Parathyroid adenoma (tissue), 2 donors: Measurements from ENCODE around the gene MVB12A.

ENCODE experiments used
- H2AFZ ChIP-seq: fragments of 300-600 bp; sonication (generic); one replicate; pipeline ENCODE4 v1.7.0; 2017; ENCODE audit warnings: antibody characterized with exemption, mild to moderate bottlenecking
- H3K27ac ChIP-seq: fragments of 300-600 bp; sonication (generic); one replicate; pipeline ENCODE4 v1.7.0; 2017
- H3K27me3 ChIP-seq: fragments of 300-600 bp; sonication (generic); one replicate; pipeline ENCODE4 v1.7.0; 2017; ENCODE audit warnings: low read length; ENCODE audit not compliant: control insufficient read depth, insufficient read depth
- H3K36me3 ChIP-seq: fragments of 300-600 bp; sonication (generic); one replicate; pipeline ENCODE4 v1.7.0; 2017; ENCODE audit warnings: low read length; ENCODE audit not compliant: control insufficient read depth, insufficient read depth
- H3K4me1 ChIP-seq: fragments of 300-600 bp; sonication (generic); one replicate; pipeline ENCODE4 v1.7.0; 2017; ENCODE audit warnings: control low read depth
- H3K4me2 ChIP-seq: fragments of 300-600 bp; sonication (generic); one replicate; pipeline ENCODE4 v1.7.0; 2017; ENCODE audit warnings: low read length
- H3K4me3 ChIP-seq: fragments of 300-600 bp; sonication (generic); one replicate; pipeline ENCODE4 v1.7.0; 2017; ENCODE audit warnings: low read depth, low read length
- H3K79me2 ChIP-seq: fragments of 300-600 bp; sonication (generic); one replicate; pipeline ENCODE4 v1.7.0; 2017; ENCODE audit warnings: control low read depth
- H3K9ac ChIP-seq: fragments of 300-600 bp; sonication (generic); one replicate; pipeline ENCODE4 v1.7.0; 2017; ENCODE audit warnings: mild to moderate bottlenecking
- H3K9me3 ChIP-seq: fragments of 300-600 bp; sonication (generic); one replicate; pipeline ENCODE4 v1.7.0; 2017; ENCODE audit warnings: low read length; ENCODE audit not compliant: control insufficient read depth
- TF ChIP-seq, protein P1 (sequence below): fragments of 300-600 bp; sonication (generic); IDR thresholded peaks from one replicate; pipeline ENCODE4 v1.7.0; 2017; ENCODE audit warnings: antibody characterized with exemption, mild to moderate bottlenecking
- donor health status: primary hyperparathyroidism.

The MVB12A gene

DNA sequence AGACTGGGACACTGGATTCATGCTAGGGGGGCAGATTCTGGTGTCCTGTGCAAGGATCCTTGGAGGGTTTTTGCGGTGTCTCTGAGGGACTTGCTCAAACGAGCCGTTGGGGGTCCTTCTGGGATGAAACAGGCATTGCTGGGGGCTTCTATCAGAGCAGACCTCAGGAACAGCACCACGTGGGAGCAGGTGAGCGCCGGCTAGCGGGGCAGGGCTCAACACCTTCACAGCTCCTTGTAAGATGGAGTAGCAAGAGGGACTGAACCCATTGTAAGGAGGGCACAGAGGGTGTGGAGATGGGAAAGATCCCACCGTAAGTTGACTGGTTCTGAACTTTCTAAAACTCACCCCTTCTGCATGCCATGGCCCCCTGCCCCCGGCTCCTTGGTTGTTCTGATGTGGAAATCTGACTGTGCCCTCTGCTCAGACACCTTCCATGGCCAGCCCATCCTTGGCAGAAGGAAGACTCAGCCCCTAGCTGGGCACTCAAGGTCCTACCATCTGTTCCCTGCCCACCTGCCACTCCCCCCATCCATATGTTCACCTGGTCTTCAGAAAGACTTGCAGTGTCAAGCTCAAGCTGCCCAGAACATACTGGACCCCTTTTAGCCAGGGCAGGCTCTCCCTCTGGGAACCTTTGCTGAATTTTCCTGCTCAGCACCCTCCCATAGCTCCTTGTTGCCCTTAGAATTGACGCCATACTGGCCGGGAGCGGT is 51.7 kb downstream of the MVB12A start:
- no peak overlapping the region for H3K9ac ChIP-seq
- no peaks in the 10 kb centered on the region for H3K36me3 ChIP-seq
- peak overlapping the region; percentile 89 for H3K4me2 ChIP-seq
- no peaks in the 10 kb centered on the region for H3K9me3 ChIP-seq
- TF ChIP-seq, protein P1, sequence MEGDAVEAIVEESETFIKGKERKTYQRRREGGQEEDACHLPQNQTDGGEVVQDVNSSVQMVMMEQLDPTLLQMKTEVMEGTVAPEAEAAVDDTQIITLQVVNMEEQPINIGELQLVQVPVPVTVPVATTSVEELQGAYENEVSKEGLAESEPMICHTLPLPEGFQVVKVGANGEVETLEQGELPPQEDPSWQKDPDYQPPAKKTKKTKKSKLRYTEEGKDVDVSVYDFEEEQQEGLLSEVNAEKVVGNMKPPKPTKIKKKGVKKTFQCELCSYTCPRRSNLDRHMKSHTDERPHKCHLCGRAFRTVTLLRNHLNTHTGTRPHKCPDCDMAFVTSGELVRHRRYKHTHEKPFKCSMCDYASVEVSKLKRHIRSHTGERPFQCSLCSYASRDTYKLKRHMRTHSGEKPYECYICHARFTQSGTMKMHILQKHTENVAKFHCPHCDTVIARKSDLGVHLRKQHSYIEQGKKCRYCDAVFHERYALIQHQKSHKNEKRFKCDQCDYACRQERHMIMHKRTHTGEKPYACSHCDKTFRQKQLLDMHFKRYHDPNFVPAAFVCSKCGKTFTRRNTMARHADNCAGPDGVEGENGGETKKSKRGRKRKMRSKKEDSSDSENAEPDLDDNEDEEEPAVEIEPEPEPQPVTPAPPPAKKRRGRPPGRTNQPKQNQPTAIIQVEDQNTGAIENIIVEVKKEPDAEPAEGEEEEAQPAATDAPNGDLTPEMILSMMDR = no peak
- no peak overlapping the region for H3K27ac ChIP-seq
- peak overlapping the region; percentile 81 for H3K4me3 ChIP-seq
- peaks cover 26% of the 10 kb centered on the region for H3K79me2 ChIP-seq
- H3K27me3 ChIP-seq = no peaks in the 10 kb centered on the region
- H2AFZ ChIP-seq = peak overlapping the region; percentile 73
- peaks cover 20% of the 10 kb centered on the region for H3K4me1 ChIP-seq

DNA sequence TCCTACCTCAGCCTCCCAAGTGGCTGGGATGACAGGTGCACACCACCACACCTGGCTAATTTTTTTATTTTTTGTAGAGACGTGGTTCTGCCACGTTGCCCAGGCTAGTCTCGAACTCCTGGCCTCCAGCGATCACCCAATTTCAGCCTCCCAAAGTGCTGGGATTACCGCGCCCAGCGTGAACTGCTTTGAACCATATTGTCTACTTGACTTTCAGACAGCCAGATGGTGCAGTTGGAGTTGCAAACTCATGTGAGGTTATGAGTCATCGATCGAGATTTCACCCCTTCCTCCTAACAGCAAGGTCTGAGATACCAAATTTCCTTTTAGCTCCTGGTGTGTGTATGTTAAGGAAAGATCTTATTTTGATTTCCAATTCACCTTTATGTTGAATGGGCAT is 53.2 kb downstream of the MVB12A start:
- Histone ChIP-seq H3K27ac (no peak overlapping the region), H3K27me3 (no peaks in the 10 kb centered on the region), H3K79me2 (peaks cover 26% of the 10 kb centered on the region), H3K4me3 (no peak overlapping the region), H3K36me3 (no peaks in the 10 kb centered on the region), H3K9me3 (no peaks in the 10 kb centered on the region), H2AFZ (no peak overlapping the region), H3K4me1 (peaks cover 20% of the 10 kb centered on the region), H3K4me2 (no peak overlapping the region), H3K9ac (no peak overlapping the region)
- TF ChIP-seq, protein P1 = no peak
